CD14-positive monocyte (primary cell): ENCODE data around the gene YTHDC1. TPM values are rescaled to one million over a fixed set of nuclear protein-coding genes. Genes with fewer than 3 reads are reported as not detected.

Experiments
- DNase-seq, 3 donors: peaks; one replicate each; pipeline ENCODE4 v3.0.0-alpha.2; 2011 to 2022
- H2AFZ ChIP-seq: 2 replicates; pipeline ENCODE4 v1.6.0; 2012; ENCODE audit warnings: mild to moderate bottlenecking, low read depth, low read length, inconsistent platforms; ENCODE audit not compliant: insufficient read depth, poor library complexity, severe bottlenecking
- H3K27ac ChIP-seq, 2 donors: 1 replicate in 1 of 2; 2 replicates in 1 of 2; pipeline ENCODE4 v1.5.1; 2012 to 2013; ENCODE audit warnings: low read length in 2 of 2, control low read depth in 1 of 2, inconsistent platforms in 1 of 2, low read depth in 1 of 2, mild to moderate bottlenecking in 1 of 2
- H3K27me3 ChIP-seq, 2 donors: one replicate each; pipeline versions ENCODE4 v1.6.0 to v1.6.1; 2011 to 2013; ENCODE audit warnings: low read length in 2 of 2; ENCODE audit not compliant: control insufficient read depth in 2 of 2, insufficient read depth in 2 of 2
- H3K36me3 ChIP-seq, 2 donors: replicated peaks in 1 of 2; 1 replicate in 1 of 2; 2 replicates in 1 of 2; pipeline versions ENCODE4 v1.5.1 to v1.6.1; 2012 to 2013; ENCODE audit warnings: low read length in 2 of 2, control low read depth in 1 of 2, inconsistent platforms in 1 of 2, mild to moderate bottlenecking in 1 of 2; ENCODE audit not compliant: insufficient read depth in 2 of 2, control insufficient read depth in 1 of 2
- H3K4me1 ChIP-seq, 2 donors: 1 replicate in 1 of 2; 2 replicates in 1 of 2; pipeline versions ENCODE4 v1.5.1 to v1.6.1; 2012 to 2013; ENCODE audit warnings: low read length in 2 of 2, control low read depth in 1 of 2, inconsistent platforms in 1 of 2, mild to moderate bottlenecking in 1 of 2, moderate library complexity in 1 of 2; ENCODE audit not compliant: insufficient read depth in 2 of 2, control insufficient read depth in 1 of 2
- H3K4me2 ChIP-seq: replicated peaks from 2 replicates; pipeline ENCODE3; 2012; ENCODE audit warnings: low read length, moderate library complexity, mild to moderate bottlenecking; ENCODE audit not compliant: poor library complexity, severe bottlenecking; ENCODE audit errors: extremely low read depth
- H3K4me3 ChIP-seq, 3 experiments: fragments of 200-600 bp in 1 of 3; sonication (generic) in 1 of 3; replicated peaks in 1 of 3; 1 replicate in 2 of 3; 2 replicates in 1 of 3; pipeline ENCODE4 v1.5.1; 2011 to 2013; ENCODE audit warnings: low read length in 3 of 3, mild to moderate bottlenecking in 3 of 3, control low read depth in 2 of 3, low read depth in 2 of 3, inconsistent platforms in 1 of 3, moderate library complexity in 1 of 3
- H3K79me2 ChIP-seq: 2 replicates; pipeline ENCODE4 v1.6.0; 2012; ENCODE audit warnings: mild to moderate bottlenecking, control low read depth, inconsistent platforms, low read length, moderate library complexity; ENCODE audit not compliant: insufficient read depth
- H3K9ac ChIP-seq: 2 replicates; pipeline ENCODE4 v1.6.0; 2017; ENCODE audit warnings: low read length, mild to moderate bottlenecking; ENCODE audit not compliant: insufficient read depth, poor library complexity, severe bottlenecking
- H3K9me3 ChIP-seq, 2 donors: replicated peaks in 1 of 2; 1 replicate in 1 of 2; 2 replicates in 1 of 2; pipeline versions ENCODE4 v1.5.1 to v1.6.1; 2012 to 2013; ENCODE audit warnings: low read length in 2 of 2, control low read depth in 1 of 2; ENCODE audit not compliant: control insufficient read depth in 1 of 2, insufficient read depth in 1 of 2
- H4K20me1 ChIP-seq: 2 replicates; pipeline ENCODE4 v1.6.0; 2012; ENCODE audit warnings: mild to moderate bottlenecking, low read length, control low read depth, moderate library complexity; ENCODE audit not compliant: insufficient read depth
- H3K27ac Mint-ChIP-seq, 7 donors: one replicate each; pipeline ENCODE4 v1.8.0; 2020; ENCODE audit warnings: mild to moderate bottlenecking in 7 of 7, mixed read lengths in 7 of 7, moderate library complexity in 6 of 7, inconsistent platforms in 2 of 7
- H3K27me3 Mint-ChIP-seq, 3 donors: one replicate each; pipeline ENCODE4 v1.8.0; 2021 to 2022; ENCODE audit warnings: low read depth in 3 of 3, mild to moderate bottlenecking in 3 of 3, mixed read lengths in 3 of 3, moderate library complexity in 3 of 3, inconsistent platforms in 1 of 3
- H3K36me3 Mint-ChIP-seq, 2 donors: one replicate each; pipeline ENCODE4 v1.8.0; 2020; ENCODE audit warnings: mixed read lengths in 2 of 2, inconsistent platforms in 1 of 2, mild to moderate bottlenecking in 1 of 2
- H3K4me1 Mint-ChIP-seq: one replicate; pipeline ENCODE4 v1.8.0; 2020; ENCODE audit warnings: mild to moderate bottlenecking, mixed read lengths
- H3K4me3 Mint-ChIP-seq, 2 donors: one replicate each; pipeline ENCODE4 v1.8.0; 2020; ENCODE audit warnings: mild to moderate bottlenecking in 2 of 2, mixed read lengths in 2 of 2, moderate library complexity in 1 of 2
- H3K9me3 Mint-ChIP-seq, 7 donors: one replicate each; pipeline ENCODE4 v1.8.0; 2020 to 2022; ENCODE audit warnings: mixed read lengths in 7 of 7, mild to moderate bottlenecking in 6 of 7, moderate library complexity in 6 of 7, inconsistent platforms in 2 of 7
- CTCF ChIP-seq: fragments of 200-600 bp; IDR thresholded peaks from one replicate; pipeline ENCODE4 v1.8.0; 2022; ENCODE audit warnings: antibody characterized with exemption, mild to moderate bottlenecking
- WGBS: methylation state at CpG from one replicate; pipeline ENCODE4 v1.1.5; 2013; ENCODE audit warnings: missing lambda C conversion rate; ENCODE audit not compliant: insufficient coverage; 5-methylcytosine and 5-hydroxymethylcytosine counted together
- intact Hi-C, 2 donors: fragments of 100-400 bp; cut with micrococcal nuclease; formaldehyde crosslinking; loops; one replicate each; pipeline versions ENCODE4 v1.15.0 to v1.15.1; 2023
- polyA plus RNA-seq, 3 donors: library from polyadenylated mRNA; depleted of rRNA in 1 of 3; unstranded in 2 of 3; stranded (reverse) in 1 of 3; fragments of 300-500 nt in 2 of 3; fragments of >200 nt in 1 of 3; fragmentation: Illumina TruSeq in 2 of 3; gene quantifications; 1 replicate in 2 of 3; 2 replicates in 1 of 3; pipeline ENCODE4 v1.2.3, GENCODE V29; 2012 to 2021

YTHDC1 gene
- polyA plus RNA-seq, 3 donors: 11.0 to 30.8 (median 11.5) TPM

- Histone ChIP-seq H3K36me3 (no peaks in the 10 kb centered on the region), H3K4me2 (no peak overlapping the region), H3K27me3 (no peaks in the 10 kb centered on the region), H3K4me3 (no peak overlapping the region), H2AFZ (peak overlapping the region; percentile 9), H3K9me3 (no peaks in the 10 kb centered on the region), H3K27ac (no peak overlapping the region), H4K20me1 (no peaks in the 10 kb centered on the region), H3K9ac (no peak overlapping the region), H3K79me2 (no peaks in the 10 kb centered on the region), H3K4me1 (no peaks in the 10 kb centered on the region)
- Mint-ChIP-seq H3K36me3 (no peaks in the 10 kb centered on the region), H3K4me3 (no peak overlapping the region), H3K9me3 (peaks cover 2 to 12% (median 4%) of the 10 kb centered on the region in 7 donors), H3K27ac (no peak overlapping the region), H3K27me3 (peaks cover 0 to 2% (median 2%) of the 10 kb centered on the region in 3 donors), H3K4me1 (peaks cover 16% of the 10 kb centered on the region)
- 100% methylated on average over 1 of the region's 2 CpGs for WGBS
- no peak for TF ChIP-seq CTCF
- DNase-seq: no peak
- intact Hi-C loops: loop anchor here in 1 of 2 donors (10.0 kb wide), 1 partner anchor 102 kb away; no protein-coding TSS in a partner anchor
These were observed 77.0 kb downstream of the YTHDC1 start for GRCh38 chr4:68272860-68273259.

- Histone ChIP-seq H3K4me3 (peak overlapping the region in 1 of 3 experiments; percentile 28), H3K9ac (peak overlapping the region; percentile 5), H2AFZ (peak overlapping the region; percentile 9), H3K4me2 (no peak overlapping the region), H3K9me3 (no peaks in the 10 kb centered on the region), H3K27ac (no peak overlapping the region), H3K4me1 (no peaks in the 10 kb centered on the region), H3K79me2 (no peaks in the 10 kb centered on the region), H3K36me3 (no peaks in the 10 kb centered on the region), H3K27me3 (no peaks in the 10 kb centered on the region), H4K20me1 (no peaks in the 10 kb centered on the region)
- H3K27me3 Mint-ChIP-seq: peaks cover 0 to 4% (median 2%) of the 10 kb centered on the region in 3 donors
- peaks cover 2 to 12% (median 4%) of the 10 kb centered on the region in 7 donors for H3K9me3 Mint-ChIP-seq
- no peaks in the 10 kb centered on the region for H3K36me3 Mint-ChIP-seq
- H3K4me3 Mint-ChIP-seq: no peak overlapping the region
- intact Hi-C loops: loop anchor here in 1 of 2 donors (10.0 kb wide), 1 partner anchor 102 kb away; no protein-coding TSS in a partner anchor
- TF ChIP-seq CTCF: no peak
- peaks cover 18% of the 10 kb centered on the region for H3K4me1 Mint-ChIP-seq
- H3K27ac Mint-ChIP-seq: no peak overlapping the region
- WGBS: 67% methylated on average over 2 of the region's 2 CpGs
- no peak for DNase-seq
These were observed 77.5 kb downstream of the YTHDC1 start for GRCh38 chr4:68272380-68272779.
